HCT116 (cell line): Measurements from ENCODE around the gene C18orf32.

Experiments
- CTCF ChIP-seq, 3 experiments: fragments of 200-600 bp in 1 of 3; sonication (generic) in 1 of 3; IDR thresholded peaks in 2 of 3; conservative IDR thresholded peaks in 1 of 3; 2 replicates each; pipeline ENCODE4 v1.5.1; 2012 to 2017; ENCODE audit warnings: low read depth in 2 of 3, low read length in 2 of 3, antibody characterized with exemption in 1 of 3, borderline replicate concordance in 1 of 3, control low read depth in 1 of 3, mild to moderate bottlenecking in 1 of 3, mixed read lengths in 1 of 3, mixed run types in 1 of 3, moderate library complexity in 1 of 3; ENCODE audit not compliant: insufficient read depth in 1 of 3
- EZH2 ChIP-seq: fragments of 200-600 bp; sonication (generic); IDR thresholded peaks from 2 replicates; pipeline ENCODE4 v1.6.1; 2017; ENCODE audit warnings: antibody characterized with exemption, mixed run types
- POLR2AphosphoS5 ChIP-seq: IDR thresholded peaks from 2 replicates; pipeline ENCODE4 v1.6.1; 2011; ENCODE audit warnings: mild to moderate bottlenecking, low read depth, low read length, moderate library complexity
- TF ChIP-seq, protein P1 (sequence below): IDR thresholded peaks from 2 replicates; pipeline ENCODE4 v1.6.1; 2012; ENCODE audit warnings: low read depth
- TF ChIP-seq, protein P2 (sequence below): IDR thresholded peaks from 2 replicates; pipeline ENCODE4 v1.6.1; 2012

DNA sequence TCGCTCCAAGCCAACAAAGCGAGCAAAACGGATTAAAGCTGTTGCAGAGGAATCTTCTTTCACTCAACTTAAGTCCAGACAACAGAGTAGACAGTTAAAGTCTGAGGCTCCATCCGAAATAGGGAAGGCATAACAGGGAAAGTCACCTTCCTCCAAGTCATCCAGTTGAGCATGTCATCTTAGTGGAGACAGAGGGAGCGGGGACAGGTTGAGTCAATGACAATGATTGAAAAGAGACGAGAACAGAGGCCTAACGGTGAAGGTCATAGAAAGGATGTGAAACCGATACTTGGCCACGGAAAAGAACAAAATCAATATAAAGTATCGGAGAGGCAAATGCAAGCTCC is 455 bp downstream of the C18orf32 start:
- TF ChIP-seq, protein P1, sequence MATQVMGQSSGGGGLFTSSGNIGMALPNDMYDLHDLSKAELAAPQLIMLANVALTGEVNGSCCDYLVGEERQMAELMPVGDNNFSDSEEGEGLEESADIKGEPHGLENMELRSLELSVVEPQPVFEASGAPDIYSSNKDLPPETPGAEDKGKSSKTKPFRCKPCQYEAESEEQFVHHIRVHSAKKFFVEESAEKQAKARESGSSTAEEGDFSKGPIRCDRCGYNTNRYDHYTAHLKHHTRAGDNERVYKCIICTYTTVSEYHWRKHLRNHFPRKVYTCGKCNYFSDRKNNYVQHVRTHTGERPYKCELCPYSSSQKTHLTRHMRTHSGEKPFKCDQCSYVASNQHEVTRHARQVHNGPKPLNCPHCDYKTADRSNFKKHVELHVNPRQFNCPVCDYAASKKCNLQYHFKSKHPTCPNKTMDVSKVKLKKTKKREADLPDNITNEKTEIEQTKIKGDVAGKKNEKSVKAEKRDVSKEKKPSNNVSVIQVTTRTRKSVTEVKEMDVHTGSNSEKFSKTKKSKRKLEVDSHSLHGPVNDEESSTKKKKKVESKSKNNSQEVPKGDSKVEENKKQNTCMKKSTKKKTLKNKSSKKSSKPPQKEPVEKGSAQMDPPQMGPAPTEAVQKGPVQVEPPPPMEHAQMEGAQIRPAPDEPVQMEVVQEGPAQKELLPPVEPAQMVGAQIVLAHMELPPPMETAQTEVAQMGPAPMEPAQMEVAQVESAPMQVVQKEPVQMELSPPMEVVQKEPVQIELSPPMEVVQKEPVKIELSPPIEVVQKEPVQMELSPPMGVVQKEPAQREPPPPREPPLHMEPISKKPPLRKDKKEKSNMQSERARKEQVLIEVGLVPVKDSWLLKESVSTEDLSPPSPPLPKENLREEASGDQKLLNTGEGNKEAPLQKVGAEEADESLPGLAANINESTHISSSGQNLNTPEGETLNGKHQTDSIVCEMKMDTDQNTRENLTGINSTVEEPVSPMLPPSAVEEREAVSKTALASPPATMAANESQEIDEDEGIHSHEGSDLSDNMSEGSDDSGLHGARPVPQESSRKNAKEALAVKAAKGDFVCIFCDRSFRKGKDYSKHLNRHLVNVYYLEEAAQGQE = no peak
- TF ChIP-seq, protein P2, sequence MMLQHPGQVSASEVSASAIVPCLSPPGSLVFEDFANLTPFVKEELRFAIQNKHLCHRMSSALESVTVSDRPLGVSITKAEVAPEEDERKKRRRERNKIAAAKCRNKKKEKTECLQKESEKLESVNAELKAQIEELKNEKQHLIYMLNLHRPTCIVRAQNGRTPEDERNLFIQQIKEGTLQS = no peak
- no peak for TF ChIP-seq CTCF (IDR thresholded peaks at IDR 0.05 in 2 of 3, conservative IDR thresholded peaks at IDR 0.05 in 1 of 3; ENCODE audit: borderline replicate concordance in 1 of 3, insufficient read depth in 1 of 3, low read depth in 2 of 3, low read length in 2 of 3)
- no peak for TF ChIP-seq EZH2
- TF ChIP-seq POLR2AphosphoS5 = no peak
